Measurements from ENCODE around the gene MUC16.

DNA sequence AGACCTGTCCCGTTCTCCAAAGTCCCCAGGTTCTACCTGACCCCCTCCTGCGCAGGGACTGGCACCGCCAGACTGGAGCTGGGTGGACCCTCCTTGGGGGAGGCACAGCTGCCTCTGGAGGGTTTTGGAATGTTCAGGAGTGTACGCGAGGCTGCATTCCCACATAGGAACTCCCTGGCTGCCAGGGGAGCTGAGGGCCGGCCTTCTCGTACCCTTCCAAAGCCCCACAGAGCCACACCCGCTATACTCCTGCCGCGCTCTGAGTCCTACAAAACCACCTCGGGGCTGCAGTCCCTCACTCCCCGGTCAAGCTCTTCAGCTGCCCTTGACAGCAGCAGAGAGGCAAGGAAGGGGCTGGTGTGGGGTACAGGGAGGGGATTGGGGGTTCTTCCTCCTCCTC, 484 bp upstream of the MUC16 start:
- TF ChIP-seq POLR2A (IDR thresholded peaks at IDR 0.05; ENCODE audit: insufficient read depth in 1 of 2, low read depth in 2 of 2, low read length in 2 of 2) (no peak), RAD21 (CRISPR knock-in tag; IDR thresholded peaks at IDR 0.05) (no peak), ATAD3A (CRISPR knock-in tag; IDR thresholded peaks at IDR 0.05) (no peak), REL (CRISPR knock-in tag; conservative IDR thresholded peaks at IDR 0.05) (no peak), ELF3 (CRISPR knock-in tag; IDR thresholded peaks at IDR 0.05) (no peak), ZFP36L1 (CRISPR knock-in tag; IDR thresholded peaks at IDR 0.05) (no peak), ZNF274 (CRISPR knock-in tag; IDR thresholded peaks at IDR 0.05) (no peak), RAD51 (IDR thresholded peaks at IDR 0.05; ENCODE audit: borderline replicate concordance) (no peak), ETV6 (CRISPR knock-in tag; conservative IDR thresholded peaks at IDR 0.05) (no peak), TGIF2 (CRISPR knock-in tag; IDR thresholded peaks at IDR 0.05) (no peak), FOXK1 (CRISPR knock-in tag; IDR thresholded peaks at IDR 0.05; ENCODE audit: borderline replicate concordance, low read depth) (no peak)
- TF ChIP-seq, protein P1, sequence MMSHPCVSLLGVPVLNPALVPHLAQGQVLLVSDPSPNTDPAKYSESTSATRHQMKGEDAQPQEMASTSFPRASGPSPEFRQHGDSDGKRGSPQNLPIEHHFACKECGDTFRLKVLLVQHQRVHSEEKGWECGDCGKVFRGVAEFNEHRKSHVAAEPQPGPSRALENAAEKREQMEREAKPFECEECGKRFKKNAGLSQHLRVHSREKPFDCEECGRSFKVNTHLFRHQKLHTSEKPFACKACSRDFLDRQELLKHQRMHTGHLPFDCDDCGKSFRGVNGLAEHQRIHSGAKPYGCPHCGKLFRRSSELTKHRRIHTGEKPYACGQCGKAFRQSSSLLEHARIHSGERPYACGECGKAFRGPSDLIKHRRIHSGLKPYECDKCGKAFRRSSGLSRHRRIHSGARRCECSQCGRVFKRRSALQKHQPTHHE (CRISPR knock-in tag; IDR thresholded peaks at IDR 0.05; ENCODE audit: borderline replicate concordance), result no peak
- TF ChIP-seq, protein P2, sequence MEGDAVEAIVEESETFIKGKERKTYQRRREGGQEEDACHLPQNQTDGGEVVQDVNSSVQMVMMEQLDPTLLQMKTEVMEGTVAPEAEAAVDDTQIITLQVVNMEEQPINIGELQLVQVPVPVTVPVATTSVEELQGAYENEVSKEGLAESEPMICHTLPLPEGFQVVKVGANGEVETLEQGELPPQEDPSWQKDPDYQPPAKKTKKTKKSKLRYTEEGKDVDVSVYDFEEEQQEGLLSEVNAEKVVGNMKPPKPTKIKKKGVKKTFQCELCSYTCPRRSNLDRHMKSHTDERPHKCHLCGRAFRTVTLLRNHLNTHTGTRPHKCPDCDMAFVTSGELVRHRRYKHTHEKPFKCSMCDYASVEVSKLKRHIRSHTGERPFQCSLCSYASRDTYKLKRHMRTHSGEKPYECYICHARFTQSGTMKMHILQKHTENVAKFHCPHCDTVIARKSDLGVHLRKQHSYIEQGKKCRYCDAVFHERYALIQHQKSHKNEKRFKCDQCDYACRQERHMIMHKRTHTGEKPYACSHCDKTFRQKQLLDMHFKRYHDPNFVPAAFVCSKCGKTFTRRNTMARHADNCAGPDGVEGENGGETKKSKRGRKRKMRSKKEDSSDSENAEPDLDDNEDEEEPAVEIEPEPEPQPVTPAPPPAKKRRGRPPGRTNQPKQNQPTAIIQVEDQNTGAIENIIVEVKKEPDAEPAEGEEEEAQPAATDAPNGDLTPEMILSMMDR (CRISPR knock-in tag; IDR thresholded peaks at IDR 0.05), result no peak
